ENCODE results near the gene XRCC5. TPM values are rescaled to one million over a fixed set of nuclear protein-coding genes. Genes with fewer than 3 reads are reported as not detected.
A peak's percentile ranks its signal among the peaks of the same experiment; 100 is the strongest.
"Not testable (repeated sequence)": the region's sequence is repeated elsewhere in the genome, so short reads cannot be mapped to it uniquely, and the experiment has no call there.

The XRCC5 gene
- total RNA-seq, 6 experiments from 2014 or later: 92.0 to 131 (median 106) TPM

DNA sequence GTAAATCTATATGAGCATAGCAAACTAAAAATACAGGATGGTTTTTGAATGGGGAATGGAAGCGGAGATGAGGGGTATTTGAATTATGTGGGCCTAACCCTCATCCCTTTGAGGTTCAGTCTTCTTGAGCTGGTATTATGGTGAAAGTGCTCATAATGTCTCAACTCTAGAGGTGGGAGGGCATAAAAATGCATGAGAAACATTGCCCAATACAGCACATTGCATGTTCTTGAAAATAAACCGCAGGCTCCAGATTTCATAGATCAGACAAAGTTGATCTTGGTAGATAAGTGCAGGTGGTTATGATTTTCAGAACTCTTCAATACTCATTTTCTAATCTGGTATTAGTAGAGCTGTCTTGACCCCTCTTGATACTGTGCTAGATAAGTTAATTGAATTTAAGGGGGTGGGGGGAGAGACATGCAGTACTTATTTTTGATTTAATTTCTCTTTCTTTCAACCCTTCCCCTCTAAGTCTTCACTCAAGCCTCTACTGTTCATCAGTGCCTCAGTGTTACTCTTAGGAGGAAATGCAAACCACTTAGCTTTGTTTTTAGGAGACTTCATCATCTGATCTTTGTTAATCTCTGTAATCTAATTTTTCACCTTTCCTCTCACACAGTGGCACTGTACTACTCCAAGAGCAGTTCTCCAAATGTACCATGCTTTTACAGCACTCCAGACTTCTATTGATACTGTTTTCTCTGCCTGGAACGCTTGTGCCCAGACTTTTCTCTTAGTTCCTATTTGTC lies 22.2 kb downstream of the XRCC5 start:
- WGBS (ENCODE audit: insufficient coverage, low coverage, low lambda C conversion rate, missing lambda C conversion rate): 49% methylated on average over 3 of the region's 3 CpGs
- intact Hi-C loops (cut with DNase I): no loop called here
- peaks cover 10 to 37% (median 22%) of the 10 kb centered on the region in 4 donors for H3K36me3 ChIP-seq

DNA sequence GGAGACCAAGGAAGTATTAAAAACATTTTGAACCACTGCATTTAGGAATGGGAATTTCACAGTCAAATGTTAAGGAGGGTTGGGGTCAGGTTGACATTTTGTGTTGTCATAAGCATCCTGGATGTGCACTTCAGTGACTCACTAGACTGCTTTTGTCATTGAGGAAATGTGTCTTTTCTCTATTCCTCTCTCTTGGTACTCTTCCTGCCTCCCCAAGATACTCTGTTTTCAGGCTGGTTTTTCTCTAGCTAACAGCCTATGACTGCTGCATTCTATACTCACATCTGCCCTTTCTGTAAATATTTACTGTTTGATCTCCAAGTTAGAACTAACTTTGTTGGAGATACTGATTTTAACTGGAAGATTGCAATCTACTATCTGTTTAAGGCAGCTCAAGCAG lies 23.4 kb downstream of the XRCC5 start:
- Histone ChIP-seq H3K27me3 (no peaks in the 10 kb centered on the region), H3K9me3 (no peaks in the 10 kb centered on the region), H3K27ac (peak overlapping the region in 2 of 3 donors; percentile 52 to 78), H3K4me1 (peaks cover 0 to 76% (median 12%) of the 10 kb centered on the region in 4 donors), H3K36me3 (peaks cover 7 to 38% (median 24%) of the 10 kb centered on the region in 4 donors), H3K4me3 (peak overlapping the region in 1 of 3 donors; percentile 9)
- no peak for TF ChIP-seq POLR2A (IDR thresholded peaks at IDR 0.05)
- DNase-seq (no peak), ATAC-seq (no peak)
- intact Hi-C loops (cut with DNase I): no loop called here

More for the DNA sequence above, 22.2 kb downstream of the XRCC5 start:
- TF ChIP-seq, protein P1, sequence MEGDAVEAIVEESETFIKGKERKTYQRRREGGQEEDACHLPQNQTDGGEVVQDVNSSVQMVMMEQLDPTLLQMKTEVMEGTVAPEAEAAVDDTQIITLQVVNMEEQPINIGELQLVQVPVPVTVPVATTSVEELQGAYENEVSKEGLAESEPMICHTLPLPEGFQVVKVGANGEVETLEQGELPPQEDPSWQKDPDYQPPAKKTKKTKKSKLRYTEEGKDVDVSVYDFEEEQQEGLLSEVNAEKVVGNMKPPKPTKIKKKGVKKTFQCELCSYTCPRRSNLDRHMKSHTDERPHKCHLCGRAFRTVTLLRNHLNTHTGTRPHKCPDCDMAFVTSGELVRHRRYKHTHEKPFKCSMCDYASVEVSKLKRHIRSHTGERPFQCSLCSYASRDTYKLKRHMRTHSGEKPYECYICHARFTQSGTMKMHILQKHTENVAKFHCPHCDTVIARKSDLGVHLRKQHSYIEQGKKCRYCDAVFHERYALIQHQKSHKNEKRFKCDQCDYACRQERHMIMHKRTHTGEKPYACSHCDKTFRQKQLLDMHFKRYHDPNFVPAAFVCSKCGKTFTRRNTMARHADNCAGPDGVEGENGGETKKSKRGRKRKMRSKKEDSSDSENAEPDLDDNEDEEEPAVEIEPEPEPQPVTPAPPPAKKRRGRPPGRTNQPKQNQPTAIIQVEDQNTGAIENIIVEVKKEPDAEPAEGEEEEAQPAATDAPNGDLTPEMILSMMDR (IDR thresholded peaks at IDR 0.05): no peak
- no peak for TF ChIP-seq POLR2A (IDR thresholded peaks at IDR 0.05)
- Histone ChIP-seq H3K27me3 (no peaks in the 10 kb centered on the region), H3K27ac (peak overlapping the region in 2 of 3 donors; percentile 52 to 78), H3K9me3 (no peaks in the 10 kb centered on the region), H3K4me1 (peaks cover 0 to 74% (median 12%) of the 10 kb centered on the region in 4 donors), H3K4me3 (peak overlapping the region in 2 of 3 donors; percentile 30 to 35)
- DNase-seq (no peak), ATAC-seq (peak; percentile 14 to 51 (median 24))

DNA sequence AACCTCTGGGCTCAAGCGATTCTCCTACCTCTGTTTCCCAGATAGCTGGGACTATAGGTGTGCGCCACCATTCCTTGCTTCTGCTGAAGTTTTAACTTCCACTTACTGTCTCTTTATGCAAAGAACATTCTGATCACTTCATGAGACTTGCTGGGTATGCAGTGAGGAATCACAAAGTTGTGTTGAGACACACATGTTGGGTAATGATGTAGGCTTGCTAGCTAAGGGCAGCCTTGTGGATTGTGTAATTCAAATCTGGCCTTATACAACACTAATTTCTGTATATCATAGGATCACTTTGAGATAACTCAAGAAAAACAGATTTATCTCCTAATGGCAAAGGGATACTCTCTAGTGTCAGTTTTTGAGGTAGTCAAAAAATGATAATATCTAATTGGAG lies 24.2 kb downstream of the XRCC5 start:
- Histone ChIP-seq H3K27me3 (no peaks in the 10 kb centered on the region), H3K9me3 (no peaks in the 10 kb centered on the region), H3K4me3 (peak overlapping the region in 1 of 3 donors; percentile 7), H3K4me1 (peaks cover 0 to 76% (median 12%) of the 10 kb centered on the region in 4 donors), H3K36me3 (peaks cover 6 to 44% (median 29%) of the 10 kb centered on the region in 4 donors), H3K27ac (peak overlapping the region in 2 of 3 donors; percentile 52 to 78)
- intact Hi-C loops (cut with DNase I): no loop called here
- ATAC-seq: peak; percentile 30 to 52 (median 48)
- 83% methylated on average over 2 of the region's 2 CpGs for WGBS (ENCODE audit: insufficient coverage, low coverage, low lambda C conversion rate, missing lambda C conversion rate)
- no peak for TF ChIP-seq POLR2A (IDR thresholded peaks at IDR 0.05)
- no peak for DNase-seq

DNA sequence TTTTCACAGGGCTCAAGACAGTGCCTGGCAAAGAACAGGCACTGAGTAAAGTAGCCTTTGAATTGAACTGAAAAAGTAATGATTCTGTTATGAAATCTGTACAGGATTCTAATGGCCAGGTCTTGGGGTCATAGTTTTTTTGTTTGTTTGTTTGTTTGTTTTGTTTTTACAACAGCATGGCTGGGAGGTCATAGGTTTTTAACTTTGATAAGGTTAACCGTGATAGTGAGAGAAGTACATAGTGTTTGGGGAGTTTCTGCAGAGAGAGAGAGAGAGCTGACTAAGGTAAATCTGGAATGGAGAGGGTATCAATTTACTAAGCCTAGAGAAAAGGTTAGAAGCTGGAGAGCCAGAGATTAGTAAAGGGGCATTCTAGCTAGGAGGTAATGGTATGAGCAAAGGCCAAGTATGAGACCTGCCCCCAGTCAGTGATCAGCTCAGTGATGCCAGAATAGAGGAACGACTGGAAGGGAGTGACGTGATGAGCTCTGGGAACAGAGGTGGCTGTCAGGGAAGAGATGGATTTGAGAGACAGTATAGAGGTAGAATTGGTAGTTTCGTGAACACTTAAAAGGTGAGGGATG lies 25.9 kb downstream of the XRCC5 start:
- Histone ChIP-seq H3K27me3 (no peaks in the 10 kb centered on the region), H3K4me1 (peaks cover 0 to 62% (median 7%) of the 10 kb centered on the region in 4 donors), H3K4me3 (no peak overlapping the region), H3K27ac (peak overlapping the region in 2 of 3 donors; percentile 52 to 78), H3K9me3 (no peaks in the 10 kb centered on the region), H3K36me3 (peaks cover 6 to 61% (median 36%) of the 10 kb centered on the region in 4 donors)
- TF ChIP-seq, protein P1 (IDR thresholded peaks at IDR 0.05): no peak
- no peak for TF ChIP-seq POLR2A (IDR thresholded peaks at IDR 0.05)
- WGBS (ENCODE audit: insufficient coverage, low coverage, low lambda C conversion rate, missing lambda C conversion rate): 28% methylated on average over 3 of the region's 4 CpGs
- ATAC-seq (peak; percentile 61 to 85 (median 72)), DNase-seq (no peak)
- intact Hi-C loops (cut with DNase I): no loop called here

DNA sequence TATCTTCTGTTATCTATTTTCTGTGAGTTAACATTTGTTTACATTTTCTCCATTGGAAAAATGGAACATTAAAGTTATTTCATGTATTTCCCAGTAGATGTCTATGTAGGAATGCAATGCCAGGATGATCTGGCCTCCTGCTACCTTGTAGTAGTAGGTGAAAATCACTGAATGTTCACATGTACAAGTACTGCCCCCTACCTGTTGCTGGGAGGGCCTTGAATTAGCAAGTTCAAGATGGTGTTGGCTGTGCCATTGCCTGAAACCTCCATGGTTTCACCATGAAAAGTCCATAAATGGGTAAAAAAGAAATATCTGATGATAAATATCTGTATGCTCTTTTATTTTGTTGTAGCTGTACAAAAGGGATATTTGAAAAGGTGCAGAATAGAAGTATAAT lies 30.7 kb downstream of the XRCC5 start:
- Histone ChIP-seq H3K36me3 (peaks cover 0 to 82% (median 56%) of the 10 kb centered on the region in 4 donors), H3K27me3 (no peaks in the 10 kb centered on the region), H3K4me3 (no peak overlapping the region), H3K4me1 (peaks cover 0 to 19% (median 3%) of the 10 kb centered on the region in 4 donors), H3K27ac (no peak overlapping the region), H3K9me3 (no peaks in the 10 kb centered on the region)
- no peak for TF ChIP-seq POLR2A (IDR thresholded peaks at IDR 0.05)
- TF ChIP-seq, protein P1 (IDR thresholded peaks at IDR 0.05): peak; percentile 46 to 65 (median 54)
- no peak for DNase-seq
- peak; percentile 78 to 80 (median 78) for ATAC-seq
- intact Hi-C loops (cut with DNase I): no loop called here

DNA sequence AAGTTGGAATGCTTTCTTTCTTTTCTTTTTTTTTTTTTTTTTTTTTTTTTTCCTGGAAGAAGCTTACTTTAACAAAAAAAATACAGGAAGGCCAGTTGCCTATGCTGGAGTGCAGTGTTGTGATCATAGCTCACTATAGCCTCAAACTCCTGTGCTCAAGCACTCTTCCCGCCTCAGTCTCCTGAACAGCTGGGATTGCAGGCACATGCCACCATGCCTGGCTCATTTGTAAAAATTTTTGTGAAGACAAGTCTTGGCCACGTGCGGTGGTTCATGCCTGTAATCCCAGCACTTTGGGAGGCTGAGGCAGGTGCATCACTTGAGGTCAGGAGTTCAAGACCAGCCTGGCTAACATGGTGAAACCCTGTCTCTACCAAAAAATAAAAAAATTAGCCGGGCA lies 32.4 kb downstream of the XRCC5 start:
- H3K27me3 ChIP-seq; H3K9me3 ChIP-seq; ATAC-seq; H3K4me3 ChIP-seq; DNase-seq; H3K27ac ChIP-seq; intact Hi-C loops (cut with DNase I); H3K4me1 ChIP-seq: not testable (repeated sequence)
- WGBS (ENCODE audit: insufficient coverage, low coverage, low lambda C conversion rate, missing lambda C conversion rate): 100% methylated on average over 1 of the region's 4 CpGs
- peaks cover 0 to 87% (median 51%) of the 10 kb centered on the region in 4 donors for H3K36me3 ChIP-seq
